Activated CD4-positive, alpha-beta T cell treated with anti-CD3 and anti-CD28 coated beads, Interleukin-2, amount 50 U/mL, for 4 hours (primary cell): Measurements from ENCODE around the gene LCE3E.
"Not testable (repeated sequence)": the region's sequence is repeated elsewhere in the genome, so short reads cannot be mapped to it uniquely, and the experiment has no call there.

Source experiments
- DNase-seq, 2 experiments: peaks; one replicate each; pipeline ENCODE4 v3.0.0-alpha.2; 2020

The LCE3E gene, protein sequence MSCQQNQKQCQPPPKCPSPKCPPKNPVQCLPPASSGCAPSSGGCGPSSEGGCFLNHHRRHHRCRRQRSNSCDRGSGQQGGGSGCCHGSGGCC

DNA sequence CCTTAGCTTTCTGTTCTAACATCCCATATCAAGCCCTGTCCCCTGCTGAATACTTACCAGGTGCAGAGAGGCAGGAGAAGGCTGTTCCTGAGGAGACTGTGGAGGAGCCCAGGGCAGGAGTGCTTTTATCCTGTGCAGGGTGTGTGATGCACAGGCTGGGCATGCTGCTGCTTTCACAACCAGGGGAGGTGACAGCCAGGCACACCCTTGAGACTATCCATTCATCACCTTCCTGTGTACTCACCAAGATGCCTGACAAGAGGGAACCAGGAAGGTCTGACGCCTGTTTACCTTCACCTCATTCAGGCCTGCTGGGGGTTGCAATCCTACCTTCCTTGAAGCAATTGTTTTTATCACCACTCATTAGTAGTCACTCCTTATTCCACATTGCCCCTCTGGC is at the start of gene LCE3E:
TSS of gene LCE3E (minus strand) at position 100 of the 400 bp plus-strand sequence. CDS start 572 bp downstream, outside the sequence.
- no peak for DNase-seq

DNA sequence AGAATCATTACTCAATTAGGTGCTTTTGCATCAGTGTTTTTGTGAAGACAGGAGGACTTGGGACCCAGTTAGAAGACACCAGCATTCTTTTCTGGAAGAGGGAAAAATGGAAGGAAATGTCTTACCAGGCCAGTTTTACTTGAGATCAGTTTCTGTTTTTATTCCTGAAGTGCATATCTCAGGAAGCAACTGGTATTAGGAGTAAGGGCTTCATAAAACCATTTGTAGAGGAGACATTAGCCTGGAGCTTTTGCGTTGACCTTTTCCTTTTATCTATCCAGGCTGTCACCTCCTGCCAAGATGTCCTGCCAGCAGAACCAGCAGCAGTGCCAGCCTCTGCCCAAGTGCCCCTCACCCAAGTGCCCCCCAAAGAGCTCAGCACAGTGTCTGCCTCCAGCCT is 46.9 kb upstream of the LCE3E start, which contains the start of gene LCE3B:
TSS of gene LCE3B (plus strand) at position 301 of the 400 bp plus-strand sequence. CDS start at position 301, 0 bp downstream.
- DNase-seq, result no peak

GRCh38 chr1:152599934-152600333 is 33.4 kb upstream of the LCE3E start, which contains the start of gene LCE3C:
TSS of gene LCE3C (plus strand) at chr1:152600234. CDS start at chr1:152600732, 498 bp downstream.
- no peak for DNase-seq

- no peak for DNase-seq
Observed at GRCh38 chr1:152596986-152597385, 30.4 kb upstream of the LCE3E start.

DNA sequence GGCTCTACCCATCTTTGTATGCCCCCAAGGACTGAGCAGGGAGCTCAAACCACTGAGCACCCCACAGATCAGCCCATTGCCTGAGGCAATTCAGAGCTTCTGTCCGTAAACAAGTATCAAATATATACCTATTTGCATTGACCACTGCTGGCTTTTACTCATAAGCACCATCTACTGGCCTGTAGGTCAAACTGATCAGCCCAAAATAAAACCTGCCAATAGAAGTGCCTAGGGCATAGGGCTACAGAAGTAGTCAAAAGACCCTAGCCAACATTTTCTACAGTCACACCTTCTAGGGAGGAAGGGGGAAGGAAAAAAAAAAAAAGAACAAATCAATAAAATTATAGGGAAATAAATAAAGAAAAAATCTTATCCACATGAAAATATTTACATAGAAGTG is 19.0 kb upstream of the LCE3E start:
- DNase-seq, result no peak

GRCh38 chr1:152582647-152583046 is 16.1 kb upstream of the LCE3E start:
- DNase-seq, result no peak

DNA sequence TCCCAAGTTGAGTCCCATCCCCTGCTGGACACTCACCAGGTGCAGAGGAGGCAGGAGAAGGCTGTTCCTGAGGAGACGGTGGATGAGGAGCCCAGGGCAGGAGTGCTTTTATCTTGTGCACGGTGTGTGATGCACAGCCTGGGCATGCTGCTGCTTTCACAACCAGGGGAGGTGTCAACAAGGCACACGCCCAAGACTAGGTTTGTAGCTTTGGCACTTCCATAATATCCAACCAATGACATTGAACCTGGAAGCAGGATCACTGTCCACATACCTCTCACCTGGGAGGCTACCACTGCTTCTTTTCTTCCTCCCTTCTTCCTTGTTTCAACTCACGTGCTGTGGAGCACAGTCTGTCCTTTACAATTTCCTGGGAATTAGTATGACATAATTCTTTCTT is 13.9 kb upstream of the LCE3E start, which contains the start of gene LCE3D:
TSS of gene LCE3D (minus strand) at position 84 of the 400 bp plus-strand sequence. CDS start 580 bp downstream, outside the sequence.
- no peak for DNase-seq

- not testable (repeated sequence) for DNase-seq
Observed at GRCh38 chr1:152579526-152579925, 12.9 kb upstream of the LCE3E start.

DNA sequence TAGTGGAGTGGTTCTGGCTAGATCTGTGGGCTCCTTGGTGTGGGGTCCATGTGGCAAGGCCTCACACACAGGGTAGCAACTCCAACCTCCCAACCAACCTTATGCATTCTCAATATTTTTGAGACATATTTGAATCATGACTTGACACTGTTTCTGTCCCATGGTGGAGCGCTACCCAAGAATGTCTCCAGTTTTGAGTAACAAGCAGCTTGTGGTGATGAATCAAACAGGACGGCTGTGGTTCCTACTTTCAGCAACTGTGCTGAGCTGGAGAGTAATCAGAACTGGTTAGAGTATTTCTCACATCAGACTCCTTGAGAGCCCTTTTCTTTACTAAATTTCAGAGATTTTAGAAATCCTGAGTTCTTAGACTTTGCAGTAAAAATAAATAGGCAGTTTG is 10.6 kb upstream of the LCE3E start:
- no peak for DNase-seq

GRCh38 chr1:152565535-152566215 is 905 bp downstream of the LCE3E start:
- DNase-seq, result no peak

- DNase-seq, result no peak
Observed at GRCh38 chr1:152565115-152565514, 1.5 kb downstream of the LCE3E start.

DNA sequence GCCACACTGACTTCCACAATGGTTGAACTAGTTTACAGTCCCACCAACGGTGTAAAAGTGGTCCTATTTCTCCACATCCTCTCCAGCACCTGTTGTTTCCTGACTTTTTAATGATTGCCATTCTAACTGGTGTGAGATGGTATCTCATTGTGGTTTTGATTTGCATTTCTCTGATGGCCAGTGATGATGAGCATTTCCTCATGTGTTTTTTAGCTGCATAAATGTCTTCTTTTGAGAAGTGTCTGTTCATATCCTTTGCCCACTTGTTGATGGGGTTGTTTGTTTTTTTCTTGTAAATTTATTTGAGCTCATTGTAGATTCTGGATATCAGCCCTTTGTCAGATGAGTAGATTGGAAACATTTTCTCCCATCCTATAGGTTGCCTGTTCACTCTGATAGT is 18.2 kb downstream of the LCE3E start:
- not testable (repeated sequence) for DNase-seq

GRCh38 chr1:152546704-152547103 is 19.9 kb downstream of the LCE3E start:
- no peak for DNase-seq

- no peak for DNase-seq
Observed at GRCh38 chr1:152543820-152544219, 22.8 kb downstream of the LCE3E start.

DNA sequence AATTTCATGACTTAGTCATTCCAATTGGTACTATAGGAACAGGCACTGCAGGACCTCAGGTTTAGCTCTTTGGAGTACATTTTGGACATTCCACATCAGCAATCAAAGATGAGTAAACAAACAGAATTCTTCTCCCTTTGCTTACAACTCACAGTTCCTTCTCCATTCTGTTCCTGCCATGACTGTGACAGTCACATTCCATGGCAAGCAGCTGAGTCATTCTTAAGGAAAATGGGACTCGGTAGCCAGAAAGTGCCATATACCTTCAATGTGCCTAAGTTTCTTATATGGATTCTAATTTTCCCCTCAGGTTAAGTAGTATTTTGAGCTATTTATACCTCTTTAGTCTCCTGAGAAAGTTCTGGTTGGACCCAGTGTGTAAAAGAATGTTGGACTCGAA is 26.7 kb downstream of the LCE3E start:
- DNase-seq, result no peak

DNA sequence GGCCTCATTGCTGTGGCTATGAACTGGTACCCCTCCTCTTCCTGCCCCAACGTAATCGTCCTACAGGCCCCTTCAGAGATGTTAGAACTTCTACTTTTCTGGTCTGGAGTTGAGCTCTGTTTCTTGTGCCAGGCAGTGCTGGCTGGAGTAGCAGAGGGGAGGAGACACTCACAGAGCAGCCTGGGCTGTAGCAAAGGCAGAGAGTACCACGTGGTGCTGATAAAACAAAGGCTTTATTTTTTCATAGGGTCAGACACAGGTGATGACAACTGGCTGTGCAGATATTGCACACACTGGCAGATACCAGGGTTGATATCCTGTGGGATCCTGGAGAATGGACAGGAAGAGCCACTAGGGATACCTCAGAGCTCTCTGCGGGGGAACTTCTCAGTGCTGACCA is 29.1 kb downstream of the LCE3E start:
- no peak for DNase-seq

GRCh38 chr1:152535774-152536173 is 30.8 kb downstream of the LCE3E start:
- DNase-seq, result no peak

DNA sequence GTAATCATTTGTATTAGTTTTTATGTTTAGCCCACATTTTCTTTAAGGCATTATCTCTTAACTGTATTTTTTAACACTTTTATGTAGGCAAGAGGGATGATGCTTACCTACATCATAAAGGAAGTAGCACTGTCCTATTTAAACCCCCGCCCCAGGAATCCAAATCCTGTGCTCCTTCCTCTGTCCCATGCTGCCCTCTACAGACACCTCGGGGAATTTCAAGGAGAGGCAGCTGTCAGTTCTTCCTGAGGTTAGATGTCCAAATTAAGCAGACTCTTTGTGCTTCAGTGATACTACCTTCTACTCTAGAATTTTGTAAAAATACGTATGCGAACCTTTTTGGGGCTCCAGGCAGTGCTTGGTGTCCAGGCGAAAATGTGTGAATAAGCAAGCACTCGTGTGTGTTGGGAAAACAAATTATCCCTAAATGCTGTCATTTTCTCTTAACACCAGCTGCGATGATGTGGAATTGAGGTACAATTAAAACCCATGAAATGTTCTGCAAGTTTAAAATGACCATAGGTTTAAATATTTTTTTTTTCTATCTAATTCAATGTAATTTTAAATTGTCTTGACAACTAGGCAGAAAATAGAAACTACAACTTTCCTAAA is 33.1 kb downstream of the LCE3E start:
- DNase-seq, result no peak

DNA sequence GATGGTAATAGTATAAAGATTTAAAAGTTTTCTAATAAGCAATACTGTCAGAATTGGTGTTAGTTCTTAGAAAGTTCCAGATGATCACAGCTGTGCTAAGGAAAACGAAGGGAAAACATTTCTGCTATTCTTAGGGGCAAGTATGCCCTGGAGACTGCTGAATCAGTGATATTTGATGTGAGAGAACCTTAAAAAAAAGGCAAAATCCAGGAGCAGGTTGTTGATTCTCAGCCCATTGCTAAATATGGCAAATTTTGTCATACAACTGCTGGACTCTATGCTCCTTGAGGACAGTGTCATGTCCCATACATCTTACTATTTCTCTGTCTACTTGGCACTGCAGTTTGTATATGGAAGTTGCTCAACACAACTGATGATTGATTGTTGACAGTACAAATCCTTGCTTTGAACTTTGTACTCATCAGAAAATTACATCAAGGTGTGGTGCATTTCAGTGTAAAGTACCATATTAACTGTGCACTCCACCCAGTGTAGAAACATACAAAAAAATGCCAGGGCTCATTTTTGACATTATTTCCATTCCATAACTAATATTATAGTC is 41.4 kb downstream of the LCE3E start:
- no peak for DNase-seq

GRCh38 chr1:152520561-152521090 is 46.0 kb downstream of the LCE3E start:
- DNase-seq, result no peak

- no peak for DNase-seq
Observed at GRCh38 chr1:152519851-152520250, 46.7 kb downstream of the LCE3E start.

GRCh38 chr1:152517237-152517811 is 49.3 kb downstream of the LCE3E start:
- DNase-seq, result no peak

- no peak for DNase-seq
Observed at GRCh38 chr1:152516082-152516481, 50.5 kb downstream of the LCE3E start.
